Right lobe of liver (tissue), 6 donors: Measurements from ENCODE around the gene ALDH16A1. TPM values are rescaled to one million over a fixed set of nuclear protein-coding genes. Genes with fewer than 3 reads are reported as not detected.
A peak's percentile ranks its signal among the peaks of the same experiment; 100 is the strongest.

Experiments used
- ATAC-seq, 4 donors: fragments of 200-7000 bp; cut with Tn5 transposase; one replicate each; pipeline ENCODE4 v1.9.1; 2020; ENCODE audit warnings: mild to moderate bottlenecking in 4 of 4, moderate library complexity in 4 of 4
- DNase-seq, 3 donors: peaks; one replicate each; pipeline ENCODE4 v3.0.0-alpha.2; 2020
- H3K27ac ChIP-seq, 3 donors: fragments of 200-600 bp; one replicate each; pipeline ENCODE4 v1.8.0; 2022
- H3K27me3 ChIP-seq, 2 donors: fragments of 200-600 bp; one replicate each; pipeline ENCODE4 v1.8.0; 2022
- H3K36me3 ChIP-seq, 4 donors: fragments of 200-600 bp; sonication (generic) in 1 of 4; one replicate each; pipeline versions ENCODE4 v1.5.1 to v1.8.0; 2017 to 2022; ENCODE audit warnings: control low read depth in 1 of 4
- H3K4me1 ChIP-seq, 4 donors: fragments of 200-600 bp; sonication (generic) in 1 of 4; one replicate each; pipeline versions ENCODE4 v1.5.1 to v1.8.0; 2017 to 2022; ENCODE audit warnings: control low read depth in 1 of 4
- H3K4me3 ChIP-seq, 3 donors: fragments of 200-600 bp; one replicate each; pipeline ENCODE4 v1.8.0; 2022
- H3K9me3 ChIP-seq, 4 donors: fragments of 200-600 bp; sonication (generic) in 1 of 4; one replicate each; pipeline versions ENCODE4 v1.5.1 to v1.8.0; 2017 to 2022; ENCODE audit warnings: control low read depth in 1 of 4
- POLR2A ChIP-seq: fragments of 450-650 bp; IDR thresholded peaks from one replicate; pipeline ENCODE4 v1.6.1; 2017; ENCODE audit warnings: antibody characterized with exemption, mild to moderate bottlenecking
- WGBS: methylation state at CpG from one replicate; pipeline ENCODE4 v1.1.6; 2018; ENCODE audit warnings: low coverage, low lambda C conversion rate; ENCODE audit not compliant: insufficient coverage; ENCODE audit errors: missing lambda C conversion rate; 5-methylcytosine and 5-hydroxymethylcytosine counted together
- intact Hi-C, 2 donors: fragments of 100-400 bp; cut with DNase I; formaldehyde crosslinking; loops; one replicate each; pipeline versions ENCODE4 v1.11.2 to v1.14.1; 2022
- total RNA-seq, 6 experiments: library from RNA; depleted of rRNA in 2 of 6; stranded (reverse); fragments of >200 nt in 2 of 6; fragmentation: NEBNext Ultra II Directional in 3 of 6; extraction: Animal tissue kit (Norgen Biotek cat#: 25700) in 3 of 6; gene quantifications; one replicate each; pipeline versions ENCODE4 v1.1.0 to v1.2.4, GENCODE V29; 2016 to 2023
- TF ChIP-seq, protein P1 (sequence below), 4 donors: fragments of 200-600 bp in 3 of 4; fragments of 450-650 bp in 1 of 4; IDR thresholded peaks; one replicate each; pipeline versions ENCODE4 v1.5.1 to v1.8.0; 2016 to 2022; ENCODE audit warnings: antibody characterized with exemption in 4 of 4, mild to moderate bottlenecking in 2 of 4
- donor health status: DM: no; HTN: yes; CAD: no.
- donor health status: DM: no; HTN: no; CAD: no.
- donor health status: DM: no; HTN: no; CAD: no.
- donor health status: DM: no; HTN: yes; CAD: no.
- donor health status: DM: no; HTN: yes; CAD: no.

ALDH16A1 gene
- total RNA-seq, 6 experiments from 2014 or later = 14.4 to 29.6 (median 19.8) TPM

DNA sequence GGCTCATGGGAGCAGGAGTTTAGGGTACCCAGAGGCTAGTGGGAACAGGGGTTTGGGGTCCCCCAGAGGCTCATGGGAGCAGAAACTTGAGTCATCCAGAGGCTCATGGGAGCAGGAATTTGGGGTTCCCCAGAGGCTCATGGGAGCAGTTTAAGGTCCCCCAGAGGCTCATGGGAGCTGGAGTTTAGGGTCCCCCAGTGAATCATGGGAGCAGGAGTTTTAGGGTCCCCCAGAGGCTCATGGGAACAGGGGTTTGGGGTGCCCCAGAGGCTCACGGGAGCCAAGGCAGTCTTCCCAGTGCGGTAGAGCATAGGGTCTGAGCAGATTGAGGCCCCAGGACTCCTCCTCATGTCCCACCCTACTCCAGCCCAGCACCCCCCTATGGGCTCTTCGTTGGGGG, 12.3 kb downstream of the ALDH16A1 start:
- ATAC-seq = no peak

DNA sequence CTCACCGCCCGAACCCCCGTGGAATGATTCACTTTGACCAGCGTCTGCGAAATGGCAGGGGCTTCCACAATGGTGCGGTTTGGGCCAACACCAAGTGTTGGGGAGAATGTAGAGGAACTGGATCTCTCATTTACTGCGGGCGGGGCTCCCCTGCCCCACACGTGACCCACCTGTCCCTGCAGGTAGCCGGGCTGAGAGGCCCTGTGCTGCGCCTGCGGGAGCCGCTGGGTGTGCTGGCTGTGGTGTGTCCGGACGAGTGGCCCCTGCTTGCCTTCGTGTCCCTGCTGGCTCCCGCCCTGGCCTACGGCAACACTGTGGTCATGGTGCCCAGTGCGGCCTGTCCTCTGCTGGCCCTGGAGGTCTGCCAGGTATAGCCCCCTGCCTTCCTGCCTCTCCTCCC, 15.2 kb downstream of the ALDH16A1 start:
- ATAC-seq (no peak), DNase-seq (no peak)
- H3K27ac ChIP-seq = no peak overlapping the region
- intact Hi-C loops = no loop called here
- no peak overlapping the region for H3K4me3 ChIP-seq
- 100% methylated on average over 3 of the region's 19 CpGs for WGBS
- no peaks in the 10 kb centered on the region for H3K36me3 ChIP-seq
- H3K9me3 ChIP-seq = no peaks in the 10 kb centered on the region
- H3K27me3 ChIP-seq = no peaks in the 10 kb centered on the region
- no peak for TF ChIP-seq POLR2A
- TF ChIP-seq, protein P1, sequence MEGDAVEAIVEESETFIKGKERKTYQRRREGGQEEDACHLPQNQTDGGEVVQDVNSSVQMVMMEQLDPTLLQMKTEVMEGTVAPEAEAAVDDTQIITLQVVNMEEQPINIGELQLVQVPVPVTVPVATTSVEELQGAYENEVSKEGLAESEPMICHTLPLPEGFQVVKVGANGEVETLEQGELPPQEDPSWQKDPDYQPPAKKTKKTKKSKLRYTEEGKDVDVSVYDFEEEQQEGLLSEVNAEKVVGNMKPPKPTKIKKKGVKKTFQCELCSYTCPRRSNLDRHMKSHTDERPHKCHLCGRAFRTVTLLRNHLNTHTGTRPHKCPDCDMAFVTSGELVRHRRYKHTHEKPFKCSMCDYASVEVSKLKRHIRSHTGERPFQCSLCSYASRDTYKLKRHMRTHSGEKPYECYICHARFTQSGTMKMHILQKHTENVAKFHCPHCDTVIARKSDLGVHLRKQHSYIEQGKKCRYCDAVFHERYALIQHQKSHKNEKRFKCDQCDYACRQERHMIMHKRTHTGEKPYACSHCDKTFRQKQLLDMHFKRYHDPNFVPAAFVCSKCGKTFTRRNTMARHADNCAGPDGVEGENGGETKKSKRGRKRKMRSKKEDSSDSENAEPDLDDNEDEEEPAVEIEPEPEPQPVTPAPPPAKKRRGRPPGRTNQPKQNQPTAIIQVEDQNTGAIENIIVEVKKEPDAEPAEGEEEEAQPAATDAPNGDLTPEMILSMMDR (IDR thresholded peaks at IDR 0.05) = no peak
- H3K4me1 ChIP-seq = no peaks in the 10 kb centered on the region

More for the DNA sequence above, 12.3 kb downstream of the ALDH16A1 start:
- Histone ChIP-seq H3K36me3 (peaks cover 0 to 3% (median 0%) of the 10 kb centered on the region in 4 donors), H3K4me3 (no peak overlapping the region), H3K9me3 (no peaks in the 10 kb centered on the region), H3K4me1 (no peaks in the 10 kb centered on the region), H3K27me3 (no peaks in the 10 kb centered on the region), H3K27ac (no peak overlapping the region)
- intact Hi-C loops = no loop called here
- DNase-seq = no peak
- TF ChIP-seq, protein P1 (IDR thresholded peaks at IDR 0.05) = no peak
- no peak for TF ChIP-seq POLR2A
- no CpG with 5 or more reads among the region's 3 CpGs for WGBS

DNA sequence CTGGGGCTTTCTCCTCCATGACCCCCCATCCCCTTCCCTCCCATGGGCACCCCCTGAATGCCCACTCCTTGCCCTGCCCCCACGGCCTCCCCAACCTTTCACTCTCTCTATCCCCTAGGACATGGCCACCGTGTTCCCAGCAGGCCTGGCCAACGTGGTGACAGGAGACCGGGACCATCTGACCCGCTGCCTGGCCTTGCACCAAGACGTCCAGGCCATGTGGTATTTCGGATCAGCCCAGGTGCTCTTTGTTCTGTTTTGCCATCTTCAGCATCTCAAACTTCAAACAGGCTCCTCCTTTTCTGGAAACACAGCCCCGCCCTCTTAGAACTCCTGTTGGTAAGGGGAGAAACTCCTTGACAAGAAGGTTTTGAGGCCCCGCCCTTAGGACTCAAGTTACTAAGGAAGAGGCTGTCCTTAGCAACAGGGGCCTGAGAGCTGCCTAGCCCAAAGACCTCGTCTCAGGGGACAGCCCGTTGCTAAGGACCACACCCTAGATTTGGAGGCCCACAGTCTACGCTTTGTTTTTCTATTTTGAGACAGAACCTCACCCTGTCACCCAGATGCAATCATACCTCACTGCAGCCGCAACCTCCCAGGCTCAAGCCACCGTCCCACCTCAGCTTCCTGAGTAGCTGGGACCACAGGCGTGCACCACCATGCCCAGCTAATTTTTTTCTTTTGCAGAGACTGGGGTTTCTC, 15.9 kb downstream of the ALDH16A1 start:
- intact Hi-C loops = no loop called here
- WGBS = 53% methylated on average over 10 of the region's 15 CpGs
- DNase-seq (no peak), ATAC-seq (peak in 2 of 4 donors; percentile 14 to 34)
- H3K9me3 ChIP-seq = no peaks in the 10 kb centered on the region
- H3K27ac ChIP-seq = no peak overlapping the region
- TF ChIP-seq, protein P1 (IDR thresholded peaks at IDR 0.05) = no peak
- no peak for TF ChIP-seq POLR2A
- no peak overlapping the region for H3K4me3 ChIP-seq
- H3K27me3 ChIP-seq = no peaks in the 10 kb centered on the region
- H3K4me1 ChIP-seq = peaks cover 0 to 5% (median 0%) of the 10 kb centered on the region in 4 donors
- H3K36me3 ChIP-seq = no peaks in the 10 kb centered on the region

DNA sequence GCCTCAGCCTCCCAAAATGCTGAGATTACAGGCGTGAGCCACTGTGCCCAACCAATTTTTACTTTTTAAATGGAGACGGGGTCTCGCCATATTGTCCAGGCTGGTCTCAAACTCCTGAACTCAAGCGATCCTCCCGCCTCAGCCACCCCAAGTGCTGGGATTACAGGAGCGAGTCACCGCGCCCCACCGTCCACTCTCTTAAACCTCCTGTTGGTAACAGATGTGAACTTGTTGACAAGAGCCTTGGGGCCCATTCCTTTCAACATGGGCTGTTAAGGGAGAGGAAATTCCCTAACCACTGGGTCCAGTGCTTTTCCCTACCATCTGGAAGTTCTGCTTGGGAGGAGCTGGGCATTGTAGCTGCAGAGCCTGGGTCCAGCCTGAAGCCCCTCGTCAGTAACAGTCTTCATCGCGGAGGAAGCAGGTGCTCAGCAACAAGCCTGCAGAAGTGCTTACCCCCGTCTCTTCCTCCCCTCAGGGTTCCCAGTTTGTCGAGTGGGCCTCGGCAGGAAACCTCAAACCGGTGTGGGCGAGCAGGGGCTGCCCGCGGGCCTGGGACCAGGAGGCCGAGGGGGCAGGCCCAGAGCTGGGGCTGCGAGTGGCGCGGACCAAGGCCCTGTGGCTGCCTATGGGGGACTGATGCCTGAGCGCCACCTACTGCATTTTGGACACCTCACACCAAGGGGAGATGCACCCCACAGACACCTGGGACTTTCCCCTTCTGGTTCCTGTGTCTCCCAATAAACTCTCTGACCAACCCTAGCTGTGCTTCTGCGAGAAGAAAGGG, 17.0 kb downstream of the ALDH16A1 start:
- no peak for DNase-seq
- TF ChIP-seq, protein P1 (IDR thresholded peaks at IDR 0.05) = peak in 2 of 4 donors; percentile 8 to 15
- TF ChIP-seq POLR2A = no peak
- Histone ChIP-seq H3K27me3 (no peaks in the 10 kb centered on the region), H3K9me3 (no peaks in the 10 kb centered on the region), H3K4me3 (no peak overlapping the region), H3K27ac (no peak overlapping the region), H3K4me1 (peaks cover 0 to 5% (median 0%) of the 10 kb centered on the region in 4 donors), H3K36me3 (no peaks in the 10 kb centered on the region)
- intact Hi-C loops = no loop called here
- 85% methylated on average over 6 of the region's 25 CpGs for WGBS
- ATAC-seq = peak; percentile 3 to 48 (median 22)
